Smooth muscle cell (in vitro differentiated cells): Measurements from ENCODE around the gene SLC28A3. TPM values are rescaled to one million over a fixed set of nuclear protein-coding genes. Genes with fewer than 3 reads are reported as not detected.

Experiments used
- DNase-seq: peaks from one replicate; lab custom pipeline; 2025; ENCODE audit not compliant: unreplicated experiment; lab: John Stamatoyannopoulos, UW
- H2AFZ ChIP-seq: fragments of 200-600 bp; sonication (generic); 2 replicates; pipeline ENCODE4 v1.6.0; 2016; ENCODE audit warnings: antibody characterized with exemption, low read depth, mild to moderate bottlenecking
- H3F3A ChIP-seq: fragments of 200-600 bp; sonication (generic); 2 replicates; pipeline ENCODE4 v1.6.0; 2017; ENCODE audit warnings: antibody characterized with exemption, low read depth
- H3K27ac ChIP-seq: fragments of 200-600 bp; sonication (generic); 2 replicates; pipeline ENCODE4 v1.5.1; 2016; ENCODE audit warnings: low read depth, mild to moderate bottlenecking
- H3K27me3 ChIP-seq: fragments of 200-600 bp; sonication (generic); 2 replicates; pipeline ENCODE4 v1.6.1; 2016; ENCODE audit warnings: low read depth, mild to moderate bottlenecking
- H3K36me3 ChIP-seq: fragments of 200-600 bp; sonication (generic); 2 replicates; pipeline ENCODE4 v1.5.1; 2016; ENCODE audit warnings: low read depth
- H3K4me1 ChIP-seq: fragments of 200-600 bp; sonication (generic); 2 replicates; pipeline ENCODE4 v1.5.1; 2016; ENCODE audit warnings: low read depth
- H3K4me2 ChIP-seq: fragments of 200-600 bp; sonication (generic); 2 replicates; pipeline ENCODE4 v1.6.0; 2016; ENCODE audit warnings: mild to moderate bottlenecking
- H3K4me3 ChIP-seq: fragments of 200-600 bp; sonication (generic); 2 replicates; pipeline ENCODE4 v1.5.1; 2016; ENCODE audit warnings: mild to moderate bottlenecking
- H3K79me2 ChIP-seq: fragments of 200-600 bp; sonication (generic); 2 replicates; pipeline ENCODE4 v1.6.0; 2016; ENCODE audit warnings: low read depth, mild to moderate bottlenecking
- H3K9ac ChIP-seq: fragments of 200-600 bp; sonication (generic); 2 replicates; pipeline ENCODE4 v1.6.0; 2016; ENCODE audit warnings: low read depth
- H3K9me3 ChIP-seq: fragments of 200-600 bp; sonication (generic); replicated peaks from 2 replicates; pipeline ENCODE4 v1.5.1; 2016; ENCODE audit warnings: low read depth
- H4K20me1 ChIP-seq: fragments of 200-600 bp; sonication (generic); 2 replicates; pipeline ENCODE4 v1.6.0; 2016; ENCODE audit warnings: low read depth
- CTCF ChIP-seq: fragments of 200-600 bp; sonication (generic); IDR thresholded peaks from 2 replicates; pipeline ENCODE4 v1.5.1; 2017; ENCODE audit warnings: borderline replicate concordance, mild to moderate bottlenecking, antibody characterized with exemption; ENCODE audit not compliant: insufficient read depth, poor library complexity, severe bottlenecking
- WGBS: methylation state at CpG from one replicate; pipeline ENCODE4 v1.1.7; 2016; ENCODE audit warnings: low lambda C conversion rate; 5-methylcytosine and 5-hydroxymethylcytosine counted together
- polyA plus RNA-seq: library from polyadenylated mRNA; unstranded; fragments of >200 nt; fragmentation: Nextera tagmentation; extraction: Ambion mirVana; gene quantifications from 2 replicates; pipeline ENCODE4 v1.2.1, GENCODE V29; 2016
- total RNA-seq: library from RNA; depleted of rRNA; stranded (reverse); fragments of >200 nt; gene quantifications from 2 replicates; pipeline ENCODE4 v1.2.3, GENCODE V29; 2014

SLC28A3 gene
- total and polyA plus RNA-seq, 2 experiments from 2014 or later, result 0.11 to 1.8 TPM

- Histone ChIP-seq H4K20me1 (no peaks in the 10 kb centered on the region), H3K4me1 (peaks cover 20% of the 10 kb centered on the region), H3K27me3 (no peaks in the 10 kb centered on the region), H3K9me3 (no peaks in the 10 kb centered on the region), H3K4me2 (peak overlapping the region; percentile 79), H3K79me2 (no peaks in the 10 kb centered on the region), H3F3A (peaks cover 19% of the 10 kb centered on the region), H3K27ac (peak overlapping the region; percentile 90), H3K4me3 (no peak overlapping the region), H3K36me3 (no peaks in the 10 kb centered on the region), H3K9ac (peak overlapping the region; percentile 76), H2AFZ (peak overlapping the region; percentile 66)
- no peak for TF ChIP-seq CTCF
- no peak for DNase-seq
- WGBS, result 59% methylated on average over 4 of the region's 4 CpGs
Measured at GRCh38 chr9:84297162-84297821, 43.3 kb downstream of the SLC28A3 start.

GRCh38 chr9:84296146-84296843 lies 44.3 kb downstream of the SLC28A3 start:
- no peak for DNase-seq

GRCh38 chr9:84294241-84294950 lies 46.2 kb downstream of the SLC28A3 start:
- H3K27me3 ChIP-seq, result no peaks in the 10 kb centered on the region
- no peaks in the 10 kb centered on the region for H3K36me3 ChIP-seq
- H3K9ac ChIP-seq, result no peak overlapping the region
- H3K4me2 ChIP-seq, result no peak overlapping the region
- TF ChIP-seq CTCF, result no peak
- no peak overlapping the region for H3K27ac ChIP-seq
- H3F3A ChIP-seq, result peaks cover 19% of the 10 kb centered on the region
- H3K4me3 ChIP-seq, result no peak overlapping the region
- WGBS, result 73% methylated on average over 5 of the region's 5 CpGs
- DNase-seq, result no peak
- H3K4me1 ChIP-seq, result peaks cover 20% of the 10 kb centered on the region
- no peaks in the 10 kb centered on the region for H3K79me2 ChIP-seq
- H4K20me1 ChIP-seq, result no peaks in the 10 kb centered on the region
- H3K9me3 ChIP-seq, result no peaks in the 10 kb centered on the region
- no peak overlapping the region for H2AFZ ChIP-seq

More at GRCh38 chr9:84296146-84296843, 44.3 kb downstream of the SLC28A3 start:
- Histone ChIP-seq H3K36me3 (no peaks in the 10 kb centered on the region), H3K4me1 (peaks cover 20% of the 10 kb centered on the region), H3K4me3 (no peak overlapping the region), H2AFZ (peak overlapping the region; percentile 47), H3K9ac (peak overlapping the region; percentile 76), H3F3A (peaks cover 19% of the 10 kb centered on the region), H4K20me1 (no peaks in the 10 kb centered on the region), H3K79me2 (no peaks in the 10 kb centered on the region), H3K4me2 (peak overlapping the region; percentile 79), H3K9me3 (no peaks in the 10 kb centered on the region), H3K27me3 (no peaks in the 10 kb centered on the region), H3K27ac (peak overlapping the region; percentile 90)
- TF ChIP-seq CTCF, result no peak
- 69% methylated on average over 7 of the region's 7 CpGs for WGBS
